PFSK-1 (cell line): ENCODE data around the gene PITPNM3.

ENCODE experiments used
- POLR2AphosphoS5 ChIP-seq: IDR thresholded peaks from 2 replicates; pipeline ENCODE4 v1.6.1; 2012; ENCODE audit warnings: low read depth, mild to moderate bottlenecking, control low read depth, low read length, moderate library complexity
- TAF1 ChIP-seq: IDR thresholded peaks from 2 replicates; pipeline ENCODE4 v1.6.1; 2012; ENCODE audit warnings: low read length, control low read depth, borderline replicate concordance; ENCODE audit not compliant: insufficient read depth

GRCh38 chr17:6463616-6464445, 92.5 kb downstream of the PITPNM3 start:
- TF ChIP-seq POLR2AphosphoS5 (no peak), TAF1 (no peak)
